Thyroid gland (tissue), 4 donors: Measurements from ENCODE around the gene SNRNP25.

Experiments
- CTCF ChIP-seq, 6 experiments: fragments of 200-600 bp in 3 of 6; fragments of 450-650 bp in 3 of 6; sonication (generic) in 3 of 6; IDR thresholded peaks; one replicate each; pipeline ENCODE4 v1.5.1; 2016 to 2019; ENCODE audit warnings: antibody characterized with exemption in 6 of 6, mild to moderate bottlenecking in 2 of 6, inconsistent platforms in 1 of 6, moderate library complexity in 1 of 6
- POLR2A ChIP-seq, 2 donors: fragments of 450-650 bp; IDR thresholded peaks; one replicate each; pipeline ENCODE4 v1.6.1; 2017; ENCODE audit warnings: antibody characterized with exemption in 2 of 2, mild to moderate bottlenecking in 2 of 2, moderate library complexity in 1 of 2

DNA sequence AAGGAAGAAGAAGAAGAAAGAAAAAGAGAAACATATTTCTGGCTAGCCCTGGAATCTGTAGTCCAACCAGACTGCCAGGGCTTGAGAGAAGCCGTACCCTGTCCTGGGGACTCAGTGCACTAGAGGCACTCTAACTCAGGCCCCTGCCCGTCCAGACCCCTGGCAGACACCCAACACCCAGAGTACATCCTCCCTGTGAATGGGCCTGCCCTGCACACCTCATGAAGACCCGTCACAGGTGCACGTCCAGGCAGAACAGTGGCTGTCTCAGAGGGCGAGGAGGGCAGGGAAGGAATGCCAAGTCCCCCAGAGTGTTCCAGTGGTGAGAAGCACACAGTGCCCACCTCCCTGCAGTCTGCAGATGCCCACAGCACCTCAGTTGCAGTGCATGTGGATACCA is 47.4 kb downstream of the SNRNP25 start:
- TF ChIP-seq CTCF (IDR thresholded peaks at IDR 0.05) (no peak), POLR2A (IDR thresholded peaks at IDR 0.05) (no peak)
